HepG2 (cell line): ENCODE data around the gene RSF1. TPM values are rescaled to one million over a fixed set of nuclear protein-coding genes. Genes with fewer than 3 reads are reported as not detected.

Experiments used
- ETV5 ChIP-seq: IDR thresholded peaks from 2 replicates; pipeline ENCODE4 v1.6.1; 2018; ENCODE audit warnings: missing biosample characterization, missing genetic modification reagents, inconsistent platforms, borderline replicate concordance
- FOXA3 ChIP-seq: IDR thresholded peaks from 2 replicates; pipeline ENCODE4 v1.6.1; 2016; ENCODE audit warnings: missing genetic modification reagents, missing compliant biosample characterization
- KLF11 ChIP-seq: IDR thresholded peaks from 2 replicates; pipeline ENCODE4 v1.6.1; 2016; ENCODE audit warnings: missing compliant biosample characterization
- MXI1 ChIP-seq: IDR thresholded peaks from 3 replicates; pipeline ENCODE4 v1.6.1; 2012; ENCODE audit warnings: low read depth, low read length, inconsistent platforms, borderline replicate concordance
- REXO4 ChIP-seq: sonication (generic); formaldehyde crosslinking; IDR thresholded peaks from 2 replicates; pipeline ENCODE4 v1.8.0; 2022; ENCODE audit warnings: missing genetic modification reagents, mild to moderate bottlenecking, borderline replicate concordance
- SMAD9 ChIP-seq: sonication (generic); formaldehyde crosslinking; IDR thresholded peaks from 2 replicates; pipeline ENCODE4 v1.5.1; 2020; ENCODE audit warnings: mild to moderate bottlenecking, missing genetic modification reagents
- ZMYM4 ChIP-seq: sonication (generic); formaldehyde crosslinking; IDR thresholded peaks from 2 replicates; pipeline ENCODE4 v1.8.1; 2023; ENCODE audit warnings: mild to moderate bottlenecking, missing genetic modification reagents
- ZNF496 ChIP-seq: sonication (generic); formaldehyde crosslinking; IDR thresholded peaks from 2 replicates; pipeline ENCODE4 v1.8.1; 2023; ENCODE audit warnings: mild to moderate bottlenecking, moderate library complexity, missing genetic modification reagents; ENCODE audit not compliant: insufficient replicate concordance
- ZNF564 ChIP-seq: sonication (generic); formaldehyde crosslinking; IDR thresholded peaks from 2 replicates; pipeline ENCODE4 v1.8.1; 2023; ENCODE audit warnings: mild to moderate bottlenecking, missing genetic modification reagents
- polyA plus RNA-seq, 8 experiments: library from polyadenylated mRNA; depleted of rRNA in 3 of 8; stranded (reverse) in 7 of 8; unstranded in 1 of 8; fragments of >200 nt; fragmentation: Illumina TruSeq in 4 of 8; extraction: Trizol in 4 of 8; gene quantifications; 2 replicates each; pipeline versions ENCODE4 v1.2.1 to v1.2.3, GENCODE V29; 2011 to 2016; ENCODE audit warnings: low read depth in 4 of 8, missing spikeins in 1 of 8, mixed read lengths in 1 of 8; ENCODE audit not compliant: insufficient read depth in 1 of 8
- total RNA-seq, 5 experiments: library from RNA; depleted of rRNA; stranded (reverse); fragments of >200 nt; fragmentation: Illumina TruSeq; extraction: Trizol; gene quantifications; 2 replicates each; pipeline ENCODE4 v1.2.3, GENCODE V29; 2016; ENCODE audit warnings: low read depth in 1 of 5
- TF ChIP-seq, protein P1 (sequence below): sonication (generic); formaldehyde crosslinking; IDR thresholded peaks from 2 replicates; pipeline ENCODE4 v1.4.0; 2020; ENCODE audit warnings: missing genetic modification reagents, borderline replicate concordance
- TF ChIP-seq, protein P2 (sequence below): sonication (generic); formaldehyde crosslinking; IDR thresholded peaks from 2 replicates; pipeline ENCODE4 v1.4.0; 2020; ENCODE audit warnings: missing genetic modification reagents; ENCODE audit errors: not compliant biosample characterization
- TF ChIP-seq, protein P3 (sequence below): sonication (generic); formaldehyde crosslinking; conservative IDR thresholded peaks from 2 replicates; pipeline ENCODE4 v1.8.0; 2022; ENCODE audit warnings: mild to moderate bottlenecking, moderate library complexity, missing genetic modification reagents
- TF ChIP-seq, protein P4 (sequence below): sonication (generic); IDR thresholded peaks from 2 replicates; pipeline ENCODE4 v1.6.1; 2016; ENCODE audit warnings: low read depth, borderline replicate concordance
- TF ChIP-seq, protein P5 (sequence below), 2 experiments: sonication (generic) in 1 of 2; formaldehyde crosslinking in 1 of 2; IDR thresholded peaks; 2 replicates each; pipeline versions ENCODE4 v1.5.1 to v1.6.1; 2011 to 2020; ENCODE audit warnings: borderline replicate concordance in 1 of 2, low read depth in 1 of 2, low read length in 1 of 2, mild to moderate bottlenecking in 1 of 2, missing genetic modification reagents in 1 of 2, moderate library complexity in 1 of 2
- TF ChIP-seq, protein P6 (sequence below): IDR thresholded peaks from 2 replicates; pipeline ENCODE4 v1.6.1; 2016; ENCODE audit warnings: low read depth, borderline replicate concordance
- TF ChIP-seq, protein P7 (sequence below): IDR thresholded peaks from 2 replicates; pipeline ENCODE4 v1.6.1; 2016; ENCODE audit warnings: control low read depth

RSF1 gene
- total and polyA plus RNA-seq, 2 of the 13 experiments (the other 11 are each of a cell fraction or from before 2014, with no cell fraction given): 15.5 to 33.1 TPM

DNA sequence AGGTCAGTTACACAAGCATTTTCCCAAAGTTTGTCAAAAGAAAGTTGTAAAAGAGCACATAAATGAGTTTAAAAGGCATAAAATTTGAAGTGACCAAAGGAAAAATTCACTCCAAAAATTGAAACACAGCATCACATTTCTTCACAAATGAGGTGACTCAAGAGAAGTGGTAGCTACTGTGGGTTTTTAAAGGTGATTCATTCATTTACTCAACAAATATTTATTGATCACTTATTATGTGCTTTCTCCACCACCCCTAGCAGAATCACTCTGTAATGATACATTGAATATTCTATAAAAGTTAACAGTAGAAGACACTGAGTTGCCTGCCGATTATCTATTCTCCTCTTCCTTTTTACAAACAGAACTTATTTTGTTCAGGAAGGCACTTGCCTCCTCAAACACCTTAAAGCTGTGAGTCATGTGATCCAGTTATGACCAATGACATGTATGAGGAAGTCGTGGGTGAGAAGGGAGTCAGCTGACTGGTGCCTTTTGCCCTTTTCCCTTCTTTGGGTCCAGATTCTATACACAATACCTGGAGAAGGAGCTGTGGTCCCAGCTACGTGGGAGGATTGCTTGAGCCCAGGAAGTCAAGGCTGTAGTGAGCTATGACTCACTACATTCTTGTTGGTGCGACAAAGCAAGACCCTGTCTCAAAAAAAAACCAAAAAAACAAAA is 115.2 kb downstream of the RSF1 start (continued):
- TF ChIP-seq MXI1: no peak
- peak; percentile 56; the same call in 1 of the 2 replicates for TF ChIP-seq ETV5 (CRISPR knock-in tag)
- TF ChIP-seq, protein P1, sequence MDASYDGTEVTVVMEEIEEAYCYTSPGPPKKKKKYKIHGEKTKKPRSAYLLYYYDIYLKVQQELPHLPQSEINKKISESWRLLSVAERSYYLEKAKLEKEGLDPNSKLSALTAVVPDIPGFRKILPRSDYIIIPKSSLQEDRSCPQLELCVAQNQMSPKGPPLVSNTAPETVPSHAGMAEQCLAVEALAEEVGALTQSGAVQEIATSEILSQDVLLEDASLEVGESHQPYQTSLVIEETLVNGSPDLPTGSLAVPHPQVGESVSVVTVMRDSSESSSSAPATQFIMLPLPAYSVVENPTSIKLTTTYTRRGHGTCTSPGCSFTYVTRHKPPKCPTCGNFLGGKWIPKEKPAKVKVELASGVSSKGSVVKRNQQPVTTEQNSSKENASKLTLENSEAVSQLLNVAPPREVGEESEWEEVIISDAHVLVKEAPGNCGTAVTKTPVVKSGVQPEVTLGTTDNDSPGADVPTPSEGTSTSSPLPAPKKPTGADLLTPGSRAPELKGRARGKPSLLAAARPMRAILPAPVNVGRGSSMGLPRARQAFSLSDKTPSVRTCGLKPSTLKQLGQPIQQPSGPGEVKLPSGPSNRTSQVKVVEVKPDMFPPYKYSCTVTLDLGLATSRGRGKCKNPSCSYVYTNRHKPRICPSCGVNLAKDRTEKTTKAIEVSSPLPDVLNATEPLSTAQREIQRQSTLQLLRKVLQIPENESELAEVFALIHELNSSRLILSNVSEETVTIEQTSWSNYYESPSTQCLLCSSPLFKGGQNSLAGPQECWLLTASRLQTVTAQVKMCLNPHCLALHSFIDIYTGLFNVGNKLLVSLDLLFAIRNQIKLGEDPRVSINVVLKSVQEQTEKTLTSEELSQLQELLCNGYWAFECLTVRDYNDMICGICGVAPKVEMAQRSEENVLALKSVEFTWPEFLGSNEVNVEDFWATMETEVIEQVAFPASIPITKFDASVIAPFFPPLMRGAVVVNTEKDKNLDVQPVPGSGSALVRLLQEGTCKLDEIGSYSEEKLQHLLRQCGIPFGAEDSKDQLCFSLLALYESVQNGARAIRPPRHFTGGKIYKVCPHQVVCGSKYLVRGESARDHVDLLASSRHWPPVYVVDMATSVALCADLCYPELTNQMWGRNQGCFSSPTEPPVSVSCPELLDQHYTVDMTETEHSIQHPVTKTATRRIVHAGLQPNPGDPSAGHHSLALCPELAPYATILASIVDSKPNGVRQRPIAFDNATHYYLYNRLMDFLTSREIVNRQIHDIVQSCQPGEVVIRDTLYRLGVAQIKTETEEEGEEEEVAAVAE (CRISPR knock-in tag): no peak
- TF ChIP-seq SMAD9 (CRISPR knock-in tag): no peak
- TF ChIP-seq, protein P2, sequence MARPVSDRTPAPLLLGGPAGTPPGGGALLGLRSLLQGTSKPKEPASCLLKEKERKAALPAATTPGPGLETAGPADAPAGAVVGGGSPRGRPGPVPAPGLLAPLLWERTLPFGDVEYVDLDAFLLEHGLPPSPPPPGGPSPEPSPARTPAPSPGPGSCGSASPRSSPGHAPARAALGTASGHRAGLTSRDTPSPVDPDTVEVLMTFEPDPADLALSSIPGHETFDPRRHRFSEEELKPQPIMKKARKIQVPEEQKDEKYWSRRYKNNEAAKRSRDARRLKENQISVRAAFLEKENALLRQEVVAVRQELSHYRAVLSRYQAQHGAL: no peak
- TF ChIP-seq, protein P3, sequence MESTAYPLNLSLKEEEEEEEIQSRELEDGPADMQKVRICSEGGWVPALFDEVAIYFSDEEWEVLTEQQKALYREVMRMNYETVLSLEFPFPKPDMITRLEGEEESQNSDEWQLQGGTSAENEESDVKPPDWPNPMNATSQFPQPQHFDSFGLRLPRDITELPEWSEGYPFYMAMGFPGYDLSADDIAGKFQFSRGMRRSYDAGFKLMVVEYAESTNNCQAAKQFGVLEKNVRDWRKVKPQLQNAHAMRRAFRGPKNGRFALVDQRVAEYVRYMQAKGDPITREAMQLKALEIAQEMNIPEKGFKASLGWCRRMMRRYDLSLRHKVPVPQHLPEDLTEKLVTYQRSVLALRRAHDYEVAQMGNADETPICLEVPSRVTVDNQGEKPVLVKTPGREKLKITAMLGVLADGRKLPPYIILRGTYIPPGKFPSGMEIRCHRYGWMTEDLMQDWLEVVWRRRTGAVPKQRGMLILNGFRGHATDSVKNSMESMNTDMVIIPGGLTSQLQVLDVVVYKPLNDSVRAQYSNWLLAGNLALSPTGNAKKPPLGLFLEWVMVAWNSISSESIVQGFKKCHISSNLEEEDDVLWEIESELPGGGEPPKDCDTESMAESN (CRISPR knock-in tag): no peak
- TF ChIP-seq, protein P4, sequence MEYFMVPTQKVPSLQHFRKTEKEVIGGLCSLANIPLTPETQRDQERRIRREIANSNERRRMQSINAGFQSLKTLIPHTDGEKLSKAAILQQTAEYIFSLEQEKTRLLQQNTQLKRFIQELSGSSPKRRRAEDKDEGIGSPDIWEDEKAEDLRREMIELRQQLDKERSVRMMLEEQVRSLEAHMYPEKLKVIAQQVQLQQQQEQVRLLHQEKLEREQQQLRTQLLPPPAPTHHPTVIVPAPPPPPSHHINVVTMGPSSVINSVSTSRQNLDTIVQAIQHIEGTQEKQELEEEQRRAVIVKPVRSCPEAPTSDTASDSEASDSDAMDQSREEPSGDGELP: peak; percentile 64; the same call in 1 of the 2 replicates
- TF ChIP-seq, protein P5, sequence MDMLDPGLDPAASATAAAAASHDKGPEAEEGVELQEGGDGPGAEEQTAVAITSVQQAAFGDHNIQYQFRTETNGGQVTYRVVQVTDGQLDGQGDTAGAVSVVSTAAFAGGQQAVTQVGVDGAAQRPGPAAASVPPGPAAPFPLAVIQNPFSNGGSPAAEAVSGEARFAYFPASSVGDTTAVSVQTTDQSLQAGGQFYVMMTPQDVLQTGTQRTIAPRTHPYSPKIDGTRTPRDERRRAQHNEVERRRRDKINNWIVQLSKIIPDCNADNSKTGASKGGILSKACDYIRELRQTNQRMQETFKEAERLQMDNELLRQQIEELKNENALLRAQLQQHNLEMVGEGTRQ (IDR thresholded peaks at IDR 0.05; ENCODE audit: low read depth, low read length): peak; percentile 80
- TF ChIP-seq, protein P5 (CRISPR knock-in tag; IDR thresholded peaks at IDR 0.05; ENCODE audit: borderline replicate concordance): peak; percentile 74; the same call in 1 of the 2 replicates
- no peak for TF ChIP-seq REXO4 (CRISPR knock-in tag)
- TF ChIP-seq, protein P6, sequence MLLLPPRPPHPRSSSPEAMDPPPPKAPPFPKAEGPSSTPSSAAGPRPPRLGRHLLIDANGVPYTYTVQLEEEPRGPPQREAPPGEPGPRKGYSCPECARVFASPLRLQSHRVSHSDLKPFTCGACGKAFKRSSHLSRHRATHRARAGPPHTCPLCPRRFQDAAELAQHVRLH: no peak
- TF ChIP-seq FOXA3 (CRISPR knock-in tag): 0 out of 2 replicates have a peak, but pooled peaks have one; percentile 15
- TF ChIP-seq ZMYM4 (CRISPR knock-in tag): no peak
- no peak for TF ChIP-seq ZNF496
- TF ChIP-seq, protein P7, sequence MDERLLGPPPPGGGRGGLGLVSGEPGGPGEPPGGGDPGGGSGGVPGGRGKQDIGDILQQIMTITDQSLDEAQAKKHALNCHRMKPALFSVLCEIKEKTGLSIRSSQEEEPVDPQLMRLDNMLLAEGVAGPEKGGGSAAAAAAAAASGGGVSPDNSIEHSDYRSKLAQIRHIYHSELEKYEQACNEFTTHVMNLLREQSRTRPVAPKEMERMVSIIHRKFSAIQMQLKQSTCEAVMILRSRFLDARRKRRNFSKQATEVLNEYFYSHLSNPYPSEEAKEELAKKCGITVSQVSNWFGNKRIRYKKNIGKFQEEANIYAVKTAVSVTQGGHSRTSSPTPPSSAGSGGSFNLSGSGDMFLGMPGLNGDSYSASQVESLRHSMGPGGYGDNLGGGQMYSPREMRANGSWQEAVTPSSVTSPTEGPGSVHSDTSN: no peak
- TF ChIP-seq KLF11 (CRISPR knock-in tag): no peak
- TF ChIP-seq ZNF564: no peak
